A549 (cell line): ENCODE data around the gene SRM.

Source experiments
- CTCF ChIP-seq: fragments of >200 bp; sonication (Bioruptor Twin); formaldehyde crosslinking; IDR thresholded peaks from 3 replicates; pipeline ENCODE4 v1.5.1; 2016
- EHMT2 ChIP-seq: fragments of 200-600 bp; sonication (generic); IDR thresholded peaks from 2 replicates; pipeline ENCODE4 v1.6.1; 2016; ENCODE audit warnings: antibody characterized with exemption, low read depth, mild to moderate bottlenecking, moderate library complexity
- ELK1 ChIP-seq: fragments of 150-350 bp; IDR thresholded peaks from 2 replicates; pipeline ENCODE4 v1.6.1; 2014; ENCODE audit warnings: low read depth, mild to moderate bottlenecking, low read length
- ZNF302 ChIP-seq: fragments of 250-450 bp; sonication (Bioruptor Pico); IDR thresholded peaks from 2 replicates; pipeline ENCODE4 v1.9.0; 2021; ENCODE audit warnings: inconsistent platforms, mild to moderate bottlenecking, moderate library complexity

- TF ChIP-seq ELK1: no peak
- no peak for TF ChIP-seq EHMT2
- TF ChIP-seq ZNF302: no peak
- no peak for TF ChIP-seq CTCF
Measured at GRCh38 chr1:11072216-11072917, 12.5 kb upstream of the SRM start.
